K562 (cell line): Measurements from ENCODE around the gene NLRX1. TPM values are rescaled to one million over a fixed set of nuclear protein-coding genes. Genes with fewer than 3 reads are reported as not detected.
A peak's percentile ranks its signal among the peaks of the same experiment; 100 is the strongest.

Source experiments
- ATAC-seq: fragments of 200-7000 bp; cut with Tn5 transposase; 3 replicates; pipeline ENCODE4 v1.9.1; 2020; ENCODE audit warnings: moderate library complexity
- BruUV-seq: library from RNA; stranded (reverse); fragments of 400-500 nt; replicated peaks from 2 replicates; lab custom pipeline; 2021; lab: Mats Ljungman, UMichigan
- CTCF ChIA-PET: fragments of 300-600 bp; formaldehyde crosslinking; extraction: SDS; loops from one replicate; lab custom pipeline; 2021; ENCODE audit warnings: low intra/inter-chr PET ratio; lab: Yijun Ruan, JAX
- POLR2A ChIA-PET: fragments of 300-600, 350-650 bp; sonication (Branson Sonifier 250); formaldehyde crosslinking; extraction: SDS; loops from one replicate; lab custom pipeline; 2021; ENCODE audit warnings: antibody characterized with exemption, inconsistent platforms; lab: Yijun Ruan, JAX
- DNase-seq, 4 experiments: peaks; one replicate each; pipeline versions ENCODE4 v3.0.0 to v3.0.0-alpha.2; 2011 to 2018; ENCODE audit warnings: low spot score in 3 of 4, mixed read lengths in 3 of 4; ENCODE audit errors: extremely low read depth in 1 of 4
- FAIRE-seq: peaks from 2 replicates; lab custom pipeline; 2011; peaks lifted over from hg19 to GRCh38; lab: Jason Lieb, UNC
- H2AFZ ChIP-seq: 2 replicates; pipeline ENCODE4 v1.6.0; 2011; ENCODE audit warnings: low read depth, low read length, control low read depth, inconsistent platforms
- H3K27ac ChIP-seq: fragments of 200-600 bp; 3 replicates; pipeline ENCODE4 v1.8.0; 2011; ENCODE audit warnings: low read depth, mild to moderate bottlenecking, control low read depth, inconsistent platforms, low read length, moderate library complexity, mixed read lengths; ENCODE audit errors: extremely low read depth
- H3K27me3 ChIP-seq, 2 experiments: fragments of 300-600 bp in 1 of 2; 2 replicates in 1 of 2; 3 replicates in 1 of 2; pipeline versions ENCODE4 v1.6.0 to v1.8.0; 2011; ENCODE audit warnings: inconsistent platforms in 2 of 2, low read length in 2 of 2, mild to moderate bottlenecking in 1 of 2, mixed read lengths in 1 of 2, moderate library complexity in 1 of 2; ENCODE audit not compliant: control insufficient read depth in 2 of 2, insufficient read depth in 2 of 2
- H3K36me3 ChIP-seq: fragments of 300-600 bp; 3 replicates; pipeline ENCODE4 v1.8.0; 2011; ENCODE audit warnings: mild to moderate bottlenecking, low read length, inconsistent platforms; ENCODE audit not compliant: control insufficient read depth, insufficient read depth
- H3K4me1 ChIP-seq, 2 experiments: fragments of 200-600 bp in 1 of 2; replicated peaks in 1 of 2; 2 replicates in 1 of 2; 3 replicates in 1 of 2; pipeline versions ENCODE4 v1.5.1 to v1.8.0; 2011; ENCODE audit warnings: inconsistent platforms in 2 of 2, low read length in 2 of 2, mild to moderate bottlenecking in 1 of 2, mixed read lengths in 1 of 2, moderate library complexity in 1 of 2; ENCODE audit not compliant: control insufficient read depth in 2 of 2, insufficient read depth in 2 of 2
- H3K4me2 ChIP-seq: 2 replicates; pipeline ENCODE4 v1.6.1; 2011; ENCODE audit warnings: low read length, control low read depth, inconsistent platforms, mixed read lengths; ENCODE audit not compliant: insufficient read depth
- H3K4me3 ChIP-seq: fragments of 200-600 bp; sonication (generic), shearing (Covaris generic); 2 replicates; pipeline ENCODE4 v1.5.1; 2016; ENCODE audit warnings: control low read depth, inconsistent platforms
- H3K79me2 ChIP-seq: fragments of 200-600 bp; 3 replicates; pipeline ENCODE4 v1.8.0; 2011; ENCODE audit warnings: low read length, inconsistent platforms; ENCODE audit not compliant: control insufficient read depth, insufficient read depth
- H3K9ac ChIP-seq, 2 experiments: 2 replicates each; pipeline versions ENCODE4 v1.6.0 to v1.6.1; 2011; ENCODE audit warnings: low read depth in 2 of 2, low read length in 2 of 2, control low read depth in 1 of 2, inconsistent platforms in 1 of 2, mild to moderate bottlenecking in 1 of 2, mixed read lengths in 1 of 2; ENCODE audit not compliant: insufficient read depth in 1 of 2
- H3K9me1 ChIP-seq: one replicate; pipeline ENCODE4 v1.6.0; 2011; ENCODE audit warnings: inconsistent platforms, mild to moderate bottlenecking, low read length, moderate library complexity; ENCODE audit not compliant: control insufficient read depth, insufficient read depth
- H3K9me3 ChIP-seq: replicated peaks from 2 replicates; pipeline ENCODE4 v1.5.1; 2011; ENCODE audit warnings: low read depth, low read length, inconsistent platforms; ENCODE audit not compliant: control insufficient read depth, insufficient read depth
- H4K20me1 ChIP-seq: replicated peaks from 2 replicates; pipeline ENCODE4 v1.6.1; 2011; ENCODE audit warnings: low read length, inconsistent platforms, mixed read lengths; ENCODE audit not compliant: control insufficient read depth, insufficient read depth
- BDP1 ChIP-seq: IDR thresholded peaks from 3 replicates; pipeline ENCODE4 v1.6.1; 2011; ENCODE audit not compliant: insufficient read length, insufficient read depth
- CTCFL ChIP-seq: IDR thresholded peaks from 2 replicates; pipeline ENCODE4 v1.6.1; 2011; ENCODE audit warnings: borderline replicate concordance, low read depth, mild to moderate bottlenecking, moderate library complexity, low read length; ENCODE audit not compliant: insufficient read depth, poor library complexity, severe bottlenecking
- MAX ChIP-seq: sonication (generic); formaldehyde crosslinking; IDR thresholded peaks from 2 replicates; pipeline ENCODE4 v1.9.0; 2022; ENCODE audit warnings: mild to moderate bottlenecking, missing genetic modification reagents
- MYC ChIP-seq, 2 experiments: fragments of 250-450 bp in 1 of 2; sonication (Bioruptor Pico) in 1 of 2; IDR thresholded peaks; 2 replicates each; pipeline versions ENCODE4 v1.5.1 to v1.6.1; 2012 to 2021; ENCODE audit warnings: low read depth in 2 of 2, borderline replicate concordance in 1 of 2, improper control_type of control experiment in 1 of 2, low read length in 1 of 2, mild to moderate bottlenecking in 1 of 2, moderate library complexity in 1 of 2
- SMC3 ChIP-seq: conservative IDR thresholded peaks from 2 replicates; pipeline ENCODE4 v1.6.1; 2011; ENCODE audit warnings: low read depth, low read length, improper control_type of control experiment; ENCODE audit not compliant: insufficient read depth
- TAL1 ChIP-seq: fragments of 450-650 bp; IDR thresholded peaks from 2 replicates; pipeline ENCODE4 v1.6.1; 2016; ENCODE audit warnings: mild to moderate bottlenecking
- USF2 ChIP-seq: sonication (generic); formaldehyde crosslinking; IDR thresholded peaks from 2 replicates; pipeline ENCODE4 v1.5.0; 2020; ENCODE audit warnings: missing genetic modification reagents
- VEZF1 ChIP-seq: fragments of 200-800 bp; sonication (Bioruptor generic); IDR thresholded peaks from 2 replicates; pipeline ENCODE4 v1.6.1; 2017; ENCODE audit warnings: missing genetic modification characterization, missing compliant biosample characterization
- ZNF764 ChIP-seq: fragments of 250-450 bp; sonication (Bioruptor Pico); IDR thresholded peaks from 2 replicates; pipeline ENCODE4 v1.4.0; 2020; ENCODE audit warnings: low read depth, mild to moderate bottlenecking, moderate library complexity
- WGBS: fragments of 100-300 bp; shearing (Covaris generic); methylation state at CpG from one replicate; pipeline ENCODE4 v1.1.6; 2016; ENCODE audit warnings: low coverage, mixed read lengths; ENCODE audit not compliant: insufficient coverage; ENCODE audit errors: missing lambda C conversion rate; 5-methylcytosine and 5-hydroxymethylcytosine counted together
- in situ Hi-C: fragments of 300-500 bp; cut with MboI; formaldehyde crosslinking; loops from 4 replicates; pipeline ENCODE4 v1.15.0; 2018; ENCODE audit warnings: inconsistent platforms, mixed read lengths
- intact Hi-C: fragments of 100-400 bp; cut with micrococcal nuclease; formaldehyde crosslinking; loops from 2 replicates; pipeline ENCODE4 v1.14.2; 2022
- polyA plus RNA-seq, 8 experiments: library from polyadenylated mRNA; depleted of rRNA in 4 of 8; stranded (reverse) in 5 of 8; unstranded in 3 of 8; fragments of >200 nt; fragmentation: Nextera tagmentation in 2 of 8; fragmentation: Illumina TruSeq in 1 of 8; extraction: Ambion mirVana in 2 of 8; extraction: Trizol in 1 of 8; gene quantifications; 2 replicates each; pipeline versions ENCODE4 v1.2.1 to v1.2.3, GENCODE V29; 2011 to 2014; ENCODE audit warnings: inconsistent platforms in 1 of 8, missing spikeins in 1 of 8
- total RNA-seq, 7 experiments: library from RNA; depleted of rRNA in 6 of 7; stranded (reverse); fragments of >200 nt in 6 of 7; fragmentation: Illumina TruSeq in 2 of 7; extraction: Trizol in 2 of 7; gene quantifications; 2 replicates each; pipeline versions ENCODE4 v1.2.1 to v1.2.3, GENCODE V29; 2011 to 2021; ENCODE audit warnings: low replicate concordance in 1 of 7

The NLRX1 gene
- total and polyA plus RNA-seq, 9 of the 15 experiments (the other 6 are each of a cell fraction or from before 2014, with no cell fraction given): 0.04 to 2.3 (median 0.69) TPM

- peak; percentile 70 to 75 (median 72) for DNase-seq
- Histone ChIP-seq H3K4me3 (no peak overlapping the region), H3K9ac (no peak overlapping the region), H4K20me1 (no peaks in the 10 kb centered on the region), H3K9me3 (no peaks in the 10 kb centered on the region), H2AFZ (no peak overlapping the region), H3K9me1 (no peaks in the 10 kb centered on the region), H3K4me1 (peaks cover 15 to 20% of the 10 kb centered on the region in 2 experiments; a peak in 4 of 5 replicates), H3K79me2 (no peaks in the 10 kb centered on the region), H3K27ac (no peak overlapping the region), H3K36me3 (no peaks in the 10 kb centered on the region), H3K4me2 (no peak overlapping the region), H3K27me3 (peaks cover 3 to 32% of the 10 kb centered on the region in 2 experiments; a peak in 4 of 5 replicates)
- ATAC-seq: peak; percentile 90
- in situ Hi-C loops: no loop called here
- peak; percentile 56 for FAIRE-seq
- intact Hi-C loops: loop anchor here (5.0 kb wide), 1 partner anchor 54 kb away; the partner anchor contains the start of gene DPAGT1
- ChIA-PET POLR2A (interaction anchor here (0.6 to 1.0 kb wide), 2 partner anchors 12 to 62 kb away, joined by 3 read pairs; no protein-coding TSS in a partner anchor), CTCF (no interaction called here)
- WGBS: 14% methylated on average over 8 of the region's 8 CpGs
- BruUV-seq: no TSS peak
- TF ChIP-seq MYC (IDR thresholded peaks at IDR 0.05; ENCODE audit: low read depth, low read length) (0 out of 2 replicates have a peak, but pooled peaks have one; percentile 14), MYC (CRISPR knock-in tag; IDR thresholded peaks at IDR 0.05; ENCODE audit: borderline replicate concordance, low read depth) (no peak), SMC3 (0 out of 2 replicates have a peak, but pooled peaks have one; percentile 29), BDP1 (no peak), TAL1 (no peak), CTCFL (peak; percentile 66), ZNF764 (CRISPR knock-in tag) (no peak), MAX (CRISPR knock-in tag) (peak; percentile 30; the same call in 1 of the 2 replicates), VEZF1 (CRISPR knock-in tag) (0 out of 2 replicates have a peak, but pooled peaks have one; percentile 19), USF2 (CRISPR knock-in tag) (peak; percentile 67)
Observed at GRCh38 chr11:119155733-119156492, 12.6 kb upstream of the NLRX1 start.
